ENCODE measurements around the gene AKAP5. TPM values are rescaled to one million over a fixed set of nuclear protein-coding genes. Genes with fewer than 3 reads are reported as not detected.
A peak's percentile ranks its signal among the peaks of the same experiment; 100 is the strongest.

AKAP5 gene
- total and polyA plus RNA-seq, 2 experiments from 2014 or later = 0.60 to 9.4 TPM

DNA sequence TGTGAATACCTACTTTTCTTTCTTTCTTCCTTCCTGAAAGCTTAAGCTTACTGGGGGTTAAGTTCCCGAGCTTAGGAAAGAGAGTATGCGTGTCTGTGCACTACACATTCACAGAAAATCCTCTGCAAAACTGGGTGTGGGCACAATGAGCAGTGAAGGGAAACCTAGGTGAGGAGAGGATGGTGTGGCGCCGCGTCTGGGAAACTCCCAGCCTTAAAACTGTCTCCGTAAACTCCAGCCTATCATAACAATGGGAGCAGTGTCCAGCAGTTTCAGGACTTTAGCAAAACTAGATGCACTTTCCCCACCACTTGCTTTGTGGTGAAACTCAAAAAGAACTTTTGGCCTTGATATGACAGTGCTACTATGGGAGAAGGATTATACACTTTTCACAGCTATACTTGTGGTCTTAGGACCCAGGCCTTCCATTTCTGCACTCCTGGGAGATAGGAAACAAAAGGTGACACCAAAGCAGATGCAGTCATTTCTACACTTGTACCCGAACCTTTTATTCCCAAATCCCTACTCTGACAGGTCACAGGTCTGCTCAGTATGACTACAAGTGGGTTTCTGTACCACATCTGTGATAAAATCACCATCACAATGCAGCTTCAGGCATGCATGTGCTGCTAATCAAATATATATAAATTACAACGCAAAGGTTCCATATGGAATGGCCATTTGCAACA, 10.4 kb downstream of the AKAP5 start:
- Histone ChIP-seq H3K79me2 (no peaks in the 10 kb centered on the region), H3K4me3 (no peak overlapping the region), H3K4me1 (ENCODE audit: insufficient read depth) (no peaks in the 10 kb centered on the region), H3K9me3 (ENCODE audit: low read depth) (no peaks in the 10 kb centered on the region), H3K36me3 (replicated peaks; ENCODE audit: insufficient read depth, low read depth) (no peaks in the 10 kb centered on the region), H3K4me2 (no peak overlapping the region), H3K27ac (no peak overlapping the region), H3K27me3 (no peaks in the 10 kb centered on the region), H3K9me2 (replicated peaks; ENCODE audit: insufficient read depth) (no peaks in the 10 kb centered on the region), H4K20me1 (ENCODE audit: insufficient read depth, poor library complexity, severe bottlenecking) (no peaks in the 10 kb centered on the region), H2AFZ (no peak overlapping the region)
- TF ChIP-seq EZH2 (IDR thresholded peaks at IDR 0.05; ENCODE audit: borderline replicate concordance) (no peak), EZH2phosphoT487 (IDR thresholded peaks at IDR 0.05; ENCODE audit: low read depth, severe bottlenecking, unreplicated experiment) (no peak)
- TF ChIP-seq, protein P1, sequence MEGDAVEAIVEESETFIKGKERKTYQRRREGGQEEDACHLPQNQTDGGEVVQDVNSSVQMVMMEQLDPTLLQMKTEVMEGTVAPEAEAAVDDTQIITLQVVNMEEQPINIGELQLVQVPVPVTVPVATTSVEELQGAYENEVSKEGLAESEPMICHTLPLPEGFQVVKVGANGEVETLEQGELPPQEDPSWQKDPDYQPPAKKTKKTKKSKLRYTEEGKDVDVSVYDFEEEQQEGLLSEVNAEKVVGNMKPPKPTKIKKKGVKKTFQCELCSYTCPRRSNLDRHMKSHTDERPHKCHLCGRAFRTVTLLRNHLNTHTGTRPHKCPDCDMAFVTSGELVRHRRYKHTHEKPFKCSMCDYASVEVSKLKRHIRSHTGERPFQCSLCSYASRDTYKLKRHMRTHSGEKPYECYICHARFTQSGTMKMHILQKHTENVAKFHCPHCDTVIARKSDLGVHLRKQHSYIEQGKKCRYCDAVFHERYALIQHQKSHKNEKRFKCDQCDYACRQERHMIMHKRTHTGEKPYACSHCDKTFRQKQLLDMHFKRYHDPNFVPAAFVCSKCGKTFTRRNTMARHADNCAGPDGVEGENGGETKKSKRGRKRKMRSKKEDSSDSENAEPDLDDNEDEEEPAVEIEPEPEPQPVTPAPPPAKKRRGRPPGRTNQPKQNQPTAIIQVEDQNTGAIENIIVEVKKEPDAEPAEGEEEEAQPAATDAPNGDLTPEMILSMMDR (IDR thresholded peaks at IDR 0.05; ENCODE audit: poor library complexity) = no peak
- WGBS (ENCODE audit: low lambda C conversion rate, missing lambda C conversion rate) = 84% methylated on average over 8 of the region's 8 CpGs
- no peak for DNase-seq (ENCODE audit: low spot score)

GRCh38 chr14:64476438-64476837, 11.1 kb downstream of the AKAP5 start:
- no peak overlapping the region for H3K4me3 ChIP-seq

DNA sequence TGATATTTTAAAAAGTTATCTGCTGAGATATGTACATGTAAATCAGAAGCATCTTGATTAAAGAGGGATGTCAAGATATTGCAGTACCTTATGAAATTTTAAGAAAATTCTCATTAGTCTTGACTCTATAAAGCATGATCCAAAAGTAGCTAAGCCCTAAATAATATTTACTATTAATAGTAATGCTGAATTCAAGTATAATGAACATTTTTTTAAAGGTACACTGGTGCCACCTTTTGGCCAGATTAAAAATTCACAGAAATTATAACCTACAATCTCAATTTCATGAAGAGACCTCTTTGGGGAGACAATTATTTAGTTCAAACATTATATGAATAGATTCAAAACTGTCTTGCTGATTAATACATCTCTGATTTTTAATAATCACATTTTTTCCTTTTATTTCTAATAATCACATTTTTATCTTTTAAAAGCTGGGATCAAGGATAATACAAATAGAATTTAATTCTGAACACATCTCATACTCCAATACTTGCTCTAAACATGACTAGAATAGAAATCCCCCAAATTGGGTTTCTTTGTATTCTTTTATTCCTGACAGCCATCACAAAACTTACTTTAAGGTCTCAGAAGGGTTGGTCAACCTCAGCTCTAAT, 13.4 kb downstream of the AKAP5 start:
- H3K27ac ChIP-seq = no peak overlapping the region
- no peaks in the 10 kb centered on the region for H3K27me3 ChIP-seq
- no peaks in the 10 kb centered on the region for H3K36me3 ChIP-seq (replicated peaks; ENCODE audit: insufficient read depth, low read depth)
- no peaks in the 10 kb centered on the region for H3K79me2 ChIP-seq
- no peak overlapping the region for H2AFZ ChIP-seq
- no peaks in the 10 kb centered on the region for H4K20me1 ChIP-seq (ENCODE audit: insufficient read depth, poor library complexity, severe bottlenecking)
- no peak for DNase-seq (ENCODE audit: low spot score)
- H3K4me3 ChIP-seq = no peak overlapping the region
- H3K4me1 ChIP-seq (ENCODE audit: insufficient read depth) = no peaks in the 10 kb centered on the region
- TF ChIP-seq, protein P1 (IDR thresholded peaks at IDR 0.05; ENCODE audit: poor library complexity) = peak; percentile 58
- TF ChIP-seq EZH2 (IDR thresholded peaks at IDR 0.05; ENCODE audit: borderline replicate concordance) = no peak
- no peak for TF ChIP-seq EZH2phosphoT487 (IDR thresholded peaks at IDR 0.05; ENCODE audit: low read depth, severe bottlenecking, unreplicated experiment)
- no peak overlapping the region for H3K4me2 ChIP-seq
- H3K9me3 ChIP-seq (ENCODE audit: low read depth) = no peaks in the 10 kb centered on the region
- H3K9me2 ChIP-seq (replicated peaks; ENCODE audit: insufficient read depth) = no peaks in the 10 kb centered on the region

More at GRCh38 chr14:64476438-64476837, 11.1 kb downstream of the AKAP5 start:
- WGBS (ENCODE audit: low lambda C conversion rate, missing lambda C conversion rate) = 96% methylated on average over 8 of the region's 8 CpGs
- no peak overlapping the region for H3K27ac ChIP-seq
- H3K27me3 ChIP-seq = no peaks in the 10 kb centered on the region
- DNase-seq (ENCODE audit: low spot score) = no peak
- no peaks in the 10 kb centered on the region for H3K9me2 ChIP-seq (replicated peaks; ENCODE audit: insufficient read depth)
- no peak overlapping the region for H2AFZ ChIP-seq
- TF ChIP-seq EZH2 (IDR thresholded peaks at IDR 0.05; ENCODE audit: borderline replicate concordance) (no peak), EZH2phosphoT487 (IDR thresholded peaks at IDR 0.05; ENCODE audit: low read depth, severe bottlenecking, unreplicated experiment) (no peak)
- TF ChIP-seq, protein P1 (IDR thresholded peaks at IDR 0.05; ENCODE audit: poor library complexity) = no peak
- H3K4me1 ChIP-seq (ENCODE audit: insufficient read depth) = no peaks in the 10 kb centered on the region
- H4K20me1 ChIP-seq (ENCODE audit: insufficient read depth, poor library complexity, severe bottlenecking) = no peaks in the 10 kb centered on the region
- H3K79me2 ChIP-seq = no peaks in the 10 kb centered on the region
- H3K9me3 ChIP-seq (ENCODE audit: low read depth) = no peaks in the 10 kb centered on the region
- H3K36me3 ChIP-seq (replicated peaks; ENCODE audit: insufficient read depth, low read depth) = no peaks in the 10 kb centered on the region
- no peak overlapping the region for H3K4me2 ChIP-seq

Data from hepatocyte (in vitro differentiated cells).